Measurements from ENCODE around the gene FOXR2.

Gene FOXR2, protein sequence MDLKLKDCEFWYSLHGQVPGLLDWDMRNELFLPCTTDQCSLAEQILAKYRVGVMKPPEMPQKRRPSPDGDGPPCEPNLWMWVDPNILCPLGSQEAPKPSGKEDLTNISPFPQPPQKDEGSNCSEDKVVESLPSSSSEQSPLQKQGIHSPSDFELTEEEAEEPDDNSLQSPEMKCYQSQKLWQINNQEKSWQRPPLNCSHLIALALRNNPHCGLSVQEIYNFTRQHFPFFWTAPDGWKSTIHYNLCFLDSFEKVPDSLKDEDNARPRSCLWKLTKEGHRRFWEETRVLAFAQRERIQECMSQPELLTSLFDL

DNA sequence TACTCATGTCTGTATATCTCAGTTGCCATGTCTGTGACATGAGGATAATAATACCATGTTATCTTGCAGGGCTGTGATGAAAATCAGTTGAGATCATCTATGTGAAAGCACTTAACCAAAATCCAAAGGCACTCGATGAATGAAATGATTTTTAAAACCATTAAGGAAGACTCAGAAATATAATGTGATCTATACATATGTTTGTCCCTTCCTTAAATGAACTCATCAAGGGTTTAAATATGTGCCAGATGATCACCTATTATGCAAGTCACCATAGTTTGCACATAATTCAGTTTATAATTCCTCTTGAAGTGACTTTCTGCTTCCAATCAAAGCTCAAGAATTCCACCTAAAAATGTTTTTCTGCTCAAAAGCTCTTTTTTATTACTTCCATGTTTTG, at the start of gene FOXR2:
Gene FOXR2 (plus strand): TSS at position 301 of the 400 bp plus-strand sequence. CDS start 312 bp downstream, outside the sequence.
- no peak for DNase-seq

- no peak for DNase-seq
Observed at GRCh38 chrX:55579115-55579514, 44.1 kb upstream of the FOXR2 start.

DNA sequence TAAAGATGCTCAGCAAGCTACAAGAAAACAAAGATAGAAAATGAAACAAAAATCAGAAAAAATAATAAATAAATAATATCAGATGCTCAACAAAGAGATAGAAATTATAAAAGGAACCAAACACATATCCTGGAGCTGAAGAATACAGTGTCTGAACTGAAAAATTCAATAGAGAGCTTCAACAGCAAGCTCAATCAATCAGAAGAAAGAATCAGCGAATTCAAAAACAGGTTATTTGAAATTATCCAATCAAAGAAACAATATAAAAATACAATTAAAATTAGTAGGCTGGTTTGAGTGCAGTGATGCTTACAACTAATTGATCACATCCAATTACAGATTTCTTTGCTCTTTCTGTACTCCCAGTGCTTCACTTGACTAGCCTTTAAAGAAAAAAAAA, 40.8 kb upstream of the FOXR2 start:
- DNase-seq, result no peak

DNA sequence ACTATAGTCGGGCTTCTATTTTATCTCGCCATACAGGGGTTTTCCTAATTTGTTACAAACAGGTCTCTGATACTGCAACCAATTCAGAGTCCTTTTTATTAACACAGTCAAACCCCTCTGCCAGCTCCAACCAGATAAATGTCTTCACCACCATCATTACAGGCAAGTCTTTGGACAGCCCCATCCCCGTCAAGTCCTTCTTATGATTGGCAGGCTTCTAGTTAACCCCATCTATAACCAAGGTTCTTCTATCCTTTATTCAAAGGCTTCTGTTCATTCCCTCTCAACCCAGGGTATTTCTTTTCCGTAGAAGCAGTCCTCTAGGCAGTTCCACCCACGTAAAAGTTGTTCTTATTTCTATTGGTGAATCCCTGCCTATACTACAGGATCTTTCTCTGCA, 29.9 kb upstream of the FOXR2 start:
- DNase-seq, result no peak

DNA sequence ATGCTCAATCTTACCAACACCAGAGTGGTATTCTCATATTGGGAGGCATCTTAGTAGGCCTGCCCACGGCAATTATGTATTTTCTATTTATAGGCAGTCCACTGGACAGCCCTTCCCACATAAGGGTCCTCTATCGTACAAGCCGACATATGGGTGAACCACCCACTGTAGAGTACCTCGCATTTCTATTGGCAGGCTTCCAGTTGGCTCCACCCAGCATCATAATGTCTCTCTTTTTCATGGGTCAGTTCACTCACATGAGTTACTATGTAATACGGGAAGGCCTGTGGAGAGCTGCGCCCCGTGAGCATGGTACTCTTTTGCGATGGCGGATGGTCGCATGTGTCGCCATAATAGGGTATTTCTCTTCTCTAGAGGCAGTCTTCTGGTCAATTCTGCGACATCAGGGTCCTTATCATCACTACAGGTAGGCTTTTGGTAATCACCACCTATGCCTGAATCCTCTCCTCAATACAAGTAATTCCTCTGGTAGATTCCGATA, 29.4 kb upstream of the FOXR2 start:
- no peak for DNase-seq

DNA sequence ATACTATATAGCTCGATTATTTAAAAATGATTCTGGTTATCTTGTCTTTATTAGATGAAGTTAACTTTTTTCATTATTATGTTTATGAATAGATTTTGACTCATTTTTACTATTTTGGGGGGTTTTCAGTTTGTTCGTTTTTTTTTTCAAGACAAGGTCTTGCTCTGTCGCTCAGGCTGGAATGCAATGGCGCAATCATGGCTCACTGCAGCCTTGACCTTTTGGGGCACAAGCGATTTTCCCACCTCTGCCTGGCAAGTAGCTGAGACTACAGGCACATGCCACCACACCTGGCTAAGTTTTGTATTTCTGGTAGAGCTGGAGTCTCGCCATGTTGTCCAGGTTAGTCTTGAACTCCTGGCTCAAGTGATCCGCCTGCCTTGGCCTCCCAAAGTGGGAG, 24.9 kb upstream of the FOXR2 start:
- no peak for DNase-seq

DNA sequence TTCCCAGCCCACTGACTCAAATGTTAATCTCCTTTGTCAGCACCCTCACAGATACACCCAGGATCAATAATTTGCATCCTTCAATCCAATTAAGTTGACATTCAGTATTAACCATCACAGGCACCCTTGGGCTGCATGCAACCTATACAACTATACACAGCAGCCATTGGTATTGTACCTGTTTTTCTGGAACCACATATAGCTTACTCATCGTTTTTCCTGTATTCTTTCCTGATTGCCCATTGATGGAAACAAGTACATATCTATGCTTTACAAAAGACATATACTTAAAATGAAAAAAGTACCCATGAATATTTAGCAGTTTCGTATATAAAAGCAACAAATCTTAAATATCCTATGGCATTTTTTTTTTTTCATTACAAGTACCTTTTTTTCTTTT, 3.7 kb upstream of the FOXR2 start:
- DNase-seq, result no peak

- no peak for DNase-seq
Observed at GRCh38 chrX:55624403-55624802, 1.2 kb downstream of the FOXR2 start.

DNA sequence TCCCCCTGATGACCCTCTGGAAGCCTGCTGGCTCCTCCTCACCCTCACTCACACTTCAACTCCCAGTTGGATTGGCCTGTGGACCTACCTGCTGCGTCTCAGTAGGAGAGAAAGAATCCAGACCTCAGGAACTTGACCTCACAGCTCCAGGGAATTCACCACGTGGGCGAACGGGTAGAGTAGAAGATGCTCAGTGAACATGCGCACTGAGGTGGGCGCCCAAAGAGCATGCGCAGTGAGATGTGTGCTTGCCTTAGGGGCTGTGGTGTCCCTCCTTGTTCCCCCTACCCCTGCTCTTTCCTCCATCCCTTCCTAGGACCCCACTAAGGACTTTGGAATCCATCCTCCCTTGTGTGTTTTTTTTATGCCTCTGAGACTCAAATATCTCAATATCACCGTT, 12.9 kb downstream of the FOXR2 start:
- no peak for DNase-seq

DNA sequence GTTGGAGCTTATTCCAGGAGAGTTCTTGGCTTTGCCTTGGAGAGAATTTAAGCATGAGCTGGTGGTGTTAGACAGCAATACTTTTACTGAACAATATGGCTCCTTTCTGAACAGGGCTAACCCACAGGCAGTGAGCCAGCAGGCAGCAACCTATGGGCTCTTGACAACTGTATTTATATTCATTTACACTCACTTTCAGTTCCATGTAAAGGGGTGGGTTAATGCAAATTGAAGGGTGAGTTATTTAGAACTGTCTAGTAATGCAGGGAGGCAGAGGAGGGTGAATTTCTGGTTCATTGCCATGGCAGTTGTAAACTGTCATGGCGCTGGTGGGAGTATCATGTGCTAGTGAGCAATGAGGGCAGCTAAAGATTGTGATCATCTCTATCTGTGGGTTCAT, 15.7 kb downstream of the FOXR2 start:
- DNase-seq, result no peak

DNA sequence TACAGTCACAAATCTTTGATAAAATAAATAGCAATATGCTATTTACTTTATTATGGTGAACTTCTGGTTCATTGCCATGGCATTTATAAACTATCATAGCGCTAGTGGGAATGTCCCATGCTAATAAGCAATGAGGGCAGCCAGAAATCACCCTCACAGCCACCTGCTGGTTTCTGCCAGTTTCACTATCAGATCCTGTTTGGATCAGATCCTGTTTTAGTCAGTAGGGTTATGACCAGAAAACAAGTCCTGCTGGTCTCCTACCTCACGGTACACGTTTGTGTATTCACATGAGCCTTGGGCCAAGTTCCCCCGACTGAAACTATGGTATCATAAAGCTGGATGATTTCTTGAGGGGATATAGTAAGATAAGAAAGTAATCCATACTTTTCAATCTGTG, 17.7 kb downstream of the FOXR2 start:
- no peak for DNase-seq

DNA sequence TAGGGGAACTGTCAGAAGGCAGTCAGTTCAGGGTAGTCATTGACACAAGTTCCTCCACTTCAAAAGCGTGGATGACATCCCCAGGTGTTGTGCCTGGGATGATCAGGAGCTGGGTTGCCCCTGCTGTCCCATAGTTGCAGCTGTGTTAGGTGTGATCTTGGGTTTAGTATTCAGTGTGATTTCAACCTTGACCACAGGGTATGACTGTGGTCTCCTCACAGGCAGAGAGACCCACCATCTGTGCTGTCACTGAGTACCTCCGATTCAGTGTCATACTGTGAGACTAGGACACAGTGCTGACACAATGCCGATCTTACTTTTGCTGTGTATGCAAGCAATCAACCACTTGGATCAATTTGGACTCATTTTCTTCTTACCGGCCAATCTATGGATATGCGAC, 25.2 kb downstream of the FOXR2 start:
- DNase-seq, result no peak

DNA sequence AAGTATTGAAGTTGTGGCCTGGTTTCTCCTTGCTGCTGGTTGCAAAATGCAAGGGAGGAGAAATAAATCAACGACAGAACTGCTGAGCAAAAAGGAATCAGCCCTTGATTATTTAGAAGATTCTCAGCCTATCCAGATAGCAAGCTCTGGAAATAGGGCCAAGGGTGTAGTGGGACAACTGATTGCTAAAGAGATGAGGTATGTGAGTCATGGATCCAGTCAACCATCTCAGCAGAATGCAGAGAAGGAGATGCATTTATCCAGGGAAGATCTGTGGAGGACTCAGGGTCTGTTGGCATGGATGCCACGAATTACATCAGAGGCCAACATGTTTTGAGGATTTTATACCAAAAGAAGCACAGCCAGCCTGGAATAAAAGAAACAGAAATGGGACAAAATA, 36.7 kb downstream of the FOXR2 start:
- DNase-seq, result no peak

GRCh38 chrX:55663584-55663983, 40.4 kb downstream of the FOXR2 start:
- peak; percentile 14 for DNase-seq

DNA sequence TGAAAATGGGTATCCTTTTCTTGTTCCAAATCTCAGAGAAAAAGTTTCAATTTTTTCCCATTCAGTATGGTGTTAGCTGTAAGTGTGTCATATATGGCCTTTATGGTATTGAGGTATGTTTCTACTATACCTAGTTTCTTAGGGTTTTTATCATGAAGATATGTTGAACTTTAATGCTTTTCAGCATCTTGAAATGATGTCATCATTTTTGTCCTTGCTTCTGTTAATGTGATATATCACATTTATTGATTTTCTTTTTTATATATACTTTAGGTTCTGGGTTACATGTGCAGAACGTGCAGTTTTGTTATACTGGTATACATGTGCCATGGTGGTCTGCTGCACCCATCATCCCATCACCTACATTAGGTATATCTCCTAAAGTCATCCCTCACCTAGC, 44.9 kb downstream of the FOXR2 start:
- DNase-seq, result no peak

All from hematopoietic multipotent progenitor cell treated with erythropoietin and hydrocortisone succinate and interleukin-3 and kit ligand, for 4 days (in vitro differentiated cells).